ENCODE measurements around the gene ARHGEF10L.

ARHGEF10L gene

GRCh38 chr1:17688217-17688810 is 148.8 kb downstream of the ARHGEF10L start:
- Histone ChIP-seq H3K9ac (ENCODE audit: low read length) (no peak overlapping the region), H3K9me3 (ENCODE audit: insufficient read depth, low read length) (no peaks in the 10 kb centered on the region), H3K4me3 (ENCODE audit: insufficient read depth, low read length, poor library complexity, severe bottlenecking) (no peak overlapping the region), H3F3A (ENCODE audit: insufficient read depth) (no peaks in the 10 kb centered on the region), H3K9me2 (replicated peaks; ENCODE audit: insufficient read depth, low read length) (no peaks in the 10 kb centered on the region), H4K20me1 (ENCODE audit: low read depth, low read length) (no peaks in the 10 kb centered on the region), H3K27ac (ENCODE audit: low read depth, low read length) (no peak overlapping the region), H3K27me3 (ENCODE audit: low read length) (no peaks in the 10 kb centered on the region; the same call in 1 of the 2 replicates), H3K79me2 (ENCODE audit: insufficient read depth, low read length) (no peaks in the 10 kb centered on the region), H3K36me3 (ENCODE audit: low read length) (no peaks in the 10 kb centered on the region), H2AFZ (ENCODE audit: low read depth, low read length, severe bottlenecking) (no peak overlapping the region), H3K4me2 (ENCODE audit: low read depth, low read length, poor library complexity, severe bottlenecking) (no peak overlapping the region)
- no peak for TF ChIP-seq EZH2phosphoT487 (conservative IDR thresholded peaks at IDR 0.05; ENCODE audit: low read length)

- Histone ChIP-seq H2AFZ (ENCODE audit: low read depth, low read length, severe bottlenecking) (no peak overlapping the region), H3K79me2 (ENCODE audit: insufficient read depth, low read length) (no peaks in the 10 kb centered on the region), H3K9ac (ENCODE audit: low read length) (no peak overlapping the region), H3K9me3 (ENCODE audit: insufficient read depth, low read length) (no peaks in the 10 kb centered on the region), H3K27me3 (ENCODE audit: low read length) (no peaks in the 10 kb centered on the region; the same call in 1 of the 2 replicates), H3K36me3 (ENCODE audit: low read length) (no peaks in the 10 kb centered on the region), H3F3A (ENCODE audit: insufficient read depth) (no peaks in the 10 kb centered on the region), H4K20me1 (ENCODE audit: low read depth, low read length) (no peaks in the 10 kb centered on the region), H3K27ac (ENCODE audit: low read depth, low read length) (no peak overlapping the region), H3K9me2 (replicated peaks; ENCODE audit: insufficient read depth, low read length) (no peaks in the 10 kb centered on the region), H3K4me3 (ENCODE audit: insufficient read depth, low read length, poor library complexity, severe bottlenecking) (no peak overlapping the region), H3K4me2 (ENCODE audit: low read depth, low read length, poor library complexity, severe bottlenecking) (no peak overlapping the region)
- TF ChIP-seq CTCF (IDR thresholded peaks at IDR 0.05; ENCODE audit: insufficient read depth, low read length, poor library complexity, severe bottlenecking) (no peak), EZH2phosphoT487 (conservative IDR thresholded peaks at IDR 0.05; ENCODE audit: low read length) (no peak)
Observed at GRCh38 chr1:17689011-17689410, 149.5 kb downstream of the ARHGEF10L start.

GRCh38 chr1:17690906-17691634 is 151.6 kb downstream of the ARHGEF10L start:
- H3K79me2 ChIP-seq (ENCODE audit: insufficient read depth, low read length) = no peaks in the 10 kb centered on the region
- TF ChIP-seq CTCF (IDR thresholded peaks at IDR 0.05; ENCODE audit: insufficient read depth, low read length, poor library complexity, severe bottlenecking) (no peak), EZH2phosphoT487 (conservative IDR thresholded peaks at IDR 0.05; ENCODE audit: low read length) (no peak)
- H3K4me2 ChIP-seq (ENCODE audit: low read depth, low read length, poor library complexity, severe bottlenecking) = no peak overlapping the region
- H3K27ac ChIP-seq (ENCODE audit: low read depth, low read length) = no peak overlapping the region
- H3K9me3 ChIP-seq (ENCODE audit: insufficient read depth, low read length) = no peaks in the 10 kb centered on the region
- H3K4me3 ChIP-seq (ENCODE audit: insufficient read depth, low read length, poor library complexity, severe bottlenecking) = no peak overlapping the region
- H2AFZ ChIP-seq (ENCODE audit: low read depth, low read length, severe bottlenecking) = no peak overlapping the region
- H4K20me1 ChIP-seq (ENCODE audit: low read depth, low read length) = no peaks in the 10 kb centered on the region
- H3K27me3 ChIP-seq (ENCODE audit: low read length) = no peaks in the 10 kb centered on the region; the same call in 1 of the 2 replicates
- H3K9me2 ChIP-seq (replicated peaks; ENCODE audit: insufficient read depth, low read length) = no peaks in the 10 kb centered on the region
- no peaks in the 10 kb centered on the region for H3F3A ChIP-seq (ENCODE audit: insufficient read depth)
- H3K36me3 ChIP-seq (ENCODE audit: low read length) = no peaks in the 10 kb centered on the region
- H3K9ac ChIP-seq (ENCODE audit: low read length) = no peak overlapping the region

GRCh38 chr1:17692645-17693044 is 153.1 kb downstream of the ARHGEF10L start:
- Histone ChIP-seq H3K4me3 (ENCODE audit: insufficient read depth, low read length, poor library complexity, severe bottlenecking) (no peak overlapping the region), H3K27ac (ENCODE audit: low read depth, low read length) (no peak overlapping the region), H3K4me2 (ENCODE audit: low read depth, low read length, poor library complexity, severe bottlenecking) (no peak overlapping the region), H3K36me3 (ENCODE audit: low read length) (no peaks in the 10 kb centered on the region), H2AFZ (ENCODE audit: low read depth, low read length, severe bottlenecking) (no peak overlapping the region), H3F3A (ENCODE audit: insufficient read depth) (no peaks in the 10 kb centered on the region), H3K79me2 (ENCODE audit: insufficient read depth, low read length) (no peaks in the 10 kb centered on the region), H3K9ac (ENCODE audit: low read length) (no peak overlapping the region), H3K27me3 (ENCODE audit: low read length) (no peaks in the 10 kb centered on the region; the same call in 1 of the 2 replicates), H3K9me3 (ENCODE audit: insufficient read depth, low read length) (no peaks in the 10 kb centered on the region), H4K20me1 (ENCODE audit: low read depth, low read length) (no peaks in the 10 kb centered on the region), H3K9me2 (replicated peaks; ENCODE audit: insufficient read depth, low read length) (no peaks in the 10 kb centered on the region)
- no peak for TF ChIP-seq EZH2phosphoT487 (conservative IDR thresholded peaks at IDR 0.05; ENCODE audit: low read length)
- no peak for TF ChIP-seq CTCF (IDR thresholded peaks at IDR 0.05; ENCODE audit: insufficient read depth, low read length, poor library complexity, severe bottlenecking)
